ENCODE measurements around the gene SPATA6L.

The SPATA6L gene

DNA sequence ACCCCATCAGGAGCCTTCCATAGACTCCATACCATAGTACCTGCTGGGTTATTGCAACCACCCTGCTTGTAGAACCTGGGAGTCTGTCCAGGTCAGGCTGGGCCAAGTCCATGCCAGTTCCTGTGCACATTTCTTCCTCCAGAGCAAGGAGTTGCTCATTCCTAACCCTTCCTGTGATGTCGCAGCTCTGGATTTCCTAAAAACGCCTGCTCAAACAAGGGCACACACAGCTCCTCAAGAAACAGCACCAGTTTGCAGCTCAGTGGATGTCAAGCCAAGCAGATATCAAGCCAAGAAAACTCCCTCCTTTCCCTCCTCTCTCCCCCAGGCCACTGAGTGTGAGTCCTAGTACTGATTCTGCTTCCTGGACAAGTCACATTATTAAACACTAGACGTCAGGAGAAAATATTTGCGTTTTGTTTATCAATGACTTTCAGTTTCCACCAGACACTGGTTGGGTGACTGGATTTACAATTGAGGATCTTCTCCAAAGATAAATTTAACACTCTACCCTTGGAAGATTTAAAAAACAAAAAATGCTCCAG, 116.5 kb downstream of the SPATA6L start:
- no peak overlapping the region for H3K4me3 ChIP-seq (ENCODE audit: low read length)
- TF ChIP-seq ZNF274 (IDR thresholded peaks at IDR 0.05; ENCODE audit: low read depth, low read length) = no peak

- no peak overlapping the region for H3K4me3 ChIP-seq (ENCODE audit: low read length)
- TF ChIP-seq ZNF274 (IDR thresholded peaks at IDR 0.05; ENCODE audit: low read depth, low read length) = no peak
These were observed 117.2 kb downstream of the SPATA6L start for GRCh38 chr9:4548811-4549725.
